Keratinocyte (primary cell): ENCODE measurements around the gene LRRC46. TPM values are rescaled to one million over a fixed set of nuclear protein-coding genes. Genes with fewer than 3 reads are reported as not detected.

ENCODE experiments used
- DNase-seq: peaks from one replicate; pipeline ENCODE4 v3.0.0-alpha.2; 2011; ENCODE audit warnings: low read depth, missing footprints, low spot score
- FAIRE-seq: peaks from 2 replicates; lab custom pipeline; 2011; peaks lifted over from hg19 to GRCh38; lab: Jason Lieb, UNC
- H2AFZ ChIP-seq: 2 replicates; pipeline ENCODE4 v1.6.0; 2012; ENCODE audit warnings: low read length, control low read depth, inconsistent platforms; ENCODE audit not compliant: control insufficient read depth
- H3K27ac ChIP-seq: 2 replicates; pipeline ENCODE4 v1.5.1; 2011; ENCODE audit warnings: low read length; ENCODE audit not compliant: control insufficient read depth, insufficient read depth
- H3K27me3 ChIP-seq: 3 replicates; pipeline ENCODE4 v1.6.0; 2011; ENCODE audit warnings: low read length; ENCODE audit not compliant: control insufficient read depth, insufficient read depth; ENCODE audit errors: extremely low read depth
- H3K36me3 ChIP-seq, 2 experiments: 2 replicates in 1 of 2; 3 replicates in 1 of 2; pipeline ENCODE4 v1.5.1; 2011; ENCODE audit warnings: low read length in 2 of 2, mild to moderate bottlenecking in 1 of 2; ENCODE audit not compliant: control insufficient read depth in 2 of 2, insufficient read depth in 2 of 2; ENCODE audit errors: extremely low read depth in 1 of 2
- H3K4me1 ChIP-seq: 3 replicates; pipeline ENCODE4 v1.5.1; 2011; ENCODE audit warnings: low read length; ENCODE audit not compliant: control insufficient read depth, insufficient read depth; ENCODE audit errors: extremely low read depth
- H3K4me2 ChIP-seq: 3 replicates; pipeline ENCODE4 v1.6.0; 2011; ENCODE audit warnings: low read depth, low read length; ENCODE audit not compliant: control insufficient read depth, insufficient read depth; ENCODE audit errors: extremely low read depth
- H3K4me3 ChIP-seq, 3 experiments: fragments of 200-600 bp in 1 of 3; sonication (generic) in 1 of 3; 2 replicates in 2 of 3; 3 replicates in 1 of 3; pipeline ENCODE4 v1.5.1; 2011 to 2016; ENCODE audit warnings: low read length in 3 of 3, mild to moderate bottlenecking in 3 of 3, control low read depth in 2 of 3, inconsistent platforms in 1 of 3, low read depth in 1 of 3, mixed read lengths in 1 of 3, mixed run types in 1 of 3, moderate library complexity in 1 of 3; ENCODE audit not compliant: control insufficient read depth in 2 of 3, insufficient read depth in 2 of 3; ENCODE audit errors: extremely low read depth in 1 of 3
- H3K79me2 ChIP-seq: 2 replicates; pipeline ENCODE4 v1.6.0; 2012; ENCODE audit warnings: low read length; ENCODE audit not compliant: control insufficient read depth, insufficient read depth
- H3K9ac ChIP-seq: 3 replicates; pipeline ENCODE4 v1.6.0; 2011; ENCODE audit warnings: low read length; ENCODE audit not compliant: control insufficient read depth, insufficient read depth; ENCODE audit errors: extremely low read depth
- H3K9me1 ChIP-seq: 3 replicates; pipeline ENCODE4 v1.6.0; 2011; ENCODE audit warnings: low read length; ENCODE audit not compliant: control insufficient read depth, insufficient read depth; ENCODE audit errors: extremely low read depth
- H3K9me3 ChIP-seq: 2 replicates; pipeline ENCODE4 v1.5.1; 2012; ENCODE audit warnings: low read depth, low read length; ENCODE audit not compliant: control insufficient read depth
- H4K20me1 ChIP-seq: 3 replicates; pipeline ENCODE4 v1.6.0; 2011; ENCODE audit warnings: low read length; ENCODE audit not compliant: control insufficient read depth, insufficient read depth; ENCODE audit errors: extremely low read depth
- CTCF ChIP-seq, 3 experiments: IDR thresholded peaks in 1 of 3; conservative IDR thresholded peaks in 1 of 3; optimal IDR thresholded peaks in 1 of 3; 2 replicates in 2 of 3; 3 replicates in 1 of 3; pipeline versions ENCODE3 to v1.5.1; 2011; ENCODE audit warnings: low read length in 3 of 3, mild to moderate bottlenecking in 3 of 3, moderate library complexity in 2 of 3, control low read depth in 1 of 3, inconsistent platforms in 1 of 3; ENCODE audit not compliant: insufficient read depth in 2 of 3; ENCODE audit errors: extremely low read depth in 1 of 3
- EZH2 ChIP-seq: IDR thresholded peaks from one replicate; pipeline ENCODE4 v1.6.1; 2012; ENCODE audit warnings: inconsistent platforms, mild to moderate bottlenecking, low read length, moderate library complexity
- dilution Hi-C: fragments of 300-500 bp; cut with MboI; formaldehyde crosslinking; loops from one replicate; pipeline ENCODE4 v1.7.0; 2020; ENCODE audit warnings: low sequenced_read_pairs; ENCODE audit not compliant: extremely low pct_ligation_motif_present
- polyA plus RNA-seq, 5 experiments: library from polyadenylated mRNA; depleted of rRNA in 3 of 5; stranded (reverse) in 3 of 5; stranded (forward) in 1 of 5; unstranded in 1 of 5; fragments of >200 nt; gene quantifications; 1 replicate in 1 of 5; 2 replicates in 3 of 5; 3 replicates in 1 of 5; pipeline versions ENCODE4 v1.2.1 to v1.2.3, GENCODE V29; 2011 to 2012; ENCODE audit warnings: missing spikeins in 2 of 5, low read depth in 1 of 5, low replicate concordance in 1 of 5

The LRRC46 gene
- polyA plus RNA-seq, 1 donor (not counting 4 experiments of a cell fraction or from before 2014, with no cell fraction given) = 0.43 TPM

- dilution Hi-C loops = no loop called here
Measured at GRCh38 chr17:47866941-47867340, 35.5 kb downstream of the LRRC46 start.

GRCh38 chr17:47867813-47868533 is 36.5 kb downstream of the LRRC46 start:
- no peaks in the 10 kb centered on the region for H3K9me3 ChIP-seq
- H2AFZ ChIP-seq = no peak overlapping the region
- FAIRE-seq (no peak), DNase-seq (no peak)
- no peak overlapping the region for H3K9ac ChIP-seq
- dilution Hi-C loops = no loop called here
- H3K27ac ChIP-seq = no peak overlapping the region
- H3K4me3 ChIP-seq = no peak overlapping the region
- no peak overlapping the region for H3K4me2 ChIP-seq
- no peaks in the 10 kb centered on the region for H3K9me1 ChIP-seq
- no peaks in the 10 kb centered on the region for H4K20me1 ChIP-seq
- H3K4me1 ChIP-seq = peaks cover 28% of the 10 kb centered on the region
- H3K27me3 ChIP-seq = peaks cover 10% of the 10 kb centered on the region
- H3K36me3 ChIP-seq = no peaks in the 10 kb centered on the region
- TF ChIP-seq EZH2 (no peak), CTCF (optimal IDR thresholded peaks at IDR 0.05 in 1 of 3, IDR thresholded peaks at IDR 0.05 in 1 of 3, conservative IDR thresholded peaks at IDR 0.05 in 1 of 3; ENCODE audit: extremely low read depth in 1 of 3, insufficient read depth in 2 of 3, low read length in 3 of 3) (no peak)
- H3K79me2 ChIP-seq = no peaks in the 10 kb centered on the region

More at GRCh38 chr17:47866941-47867340, 35.5 kb downstream of the LRRC46 start:
- Histone ChIP-seq H3K9ac (no peak overlapping the region), H3K36me3 (no peaks in the 10 kb centered on the region), H4K20me1 (no peaks in the 10 kb centered on the region), H3K4me3 (no peak overlapping the region), H3K27ac (no peak overlapping the region), H3K79me2 (no peaks in the 10 kb centered on the region), H3K27me3 (peaks cover 6% of the 10 kb centered on the region), H3K4me1 (peaks cover 25% of the 10 kb centered on the region), H3K9me3 (no peaks in the 10 kb centered on the region), H3K4me2 (no peak overlapping the region), H3K9me1 (no peaks in the 10 kb centered on the region), H2AFZ (no peak overlapping the region)
- DNase-seq (no peak), FAIRE-seq (no peak)
- TF ChIP-seq CTCF (optimal IDR thresholded peaks at IDR 0.05 in 1 of 3, IDR thresholded peaks at IDR 0.05 in 1 of 3, conservative IDR thresholded peaks at IDR 0.05 in 1 of 3; ENCODE audit: extremely low read depth in 1 of 3, insufficient read depth in 2 of 3, low read length in 3 of 3) (no peak), EZH2 (no peak)
